Activated CD4-positive, alpha-beta T cell treated with anti-CD3 and anti-CD28 coated beads, Interleukin-2, amount 50 U/mL, for 24 hours (primary cell): ENCODE measurements around the gene PTPRD.
"Not testable (repeated sequence)": the region's sequence is repeated elsewhere in the genome, so short reads cannot be mapped to it uniquely, and the experiment has no call there.

Experiments used
- DNase-seq, 2 donors: peaks; one replicate each; pipeline ENCODE4 v3.0.0-alpha.2; 2020; ENCODE audit warnings: low read depth in 1 of 2, low spot score in 1 of 2

PTPRD gene

GRCh38 chr9:9352877-9353481, 1259.8 kb downstream of the PTPRD start:
- no peak for DNase-seq

DNA sequence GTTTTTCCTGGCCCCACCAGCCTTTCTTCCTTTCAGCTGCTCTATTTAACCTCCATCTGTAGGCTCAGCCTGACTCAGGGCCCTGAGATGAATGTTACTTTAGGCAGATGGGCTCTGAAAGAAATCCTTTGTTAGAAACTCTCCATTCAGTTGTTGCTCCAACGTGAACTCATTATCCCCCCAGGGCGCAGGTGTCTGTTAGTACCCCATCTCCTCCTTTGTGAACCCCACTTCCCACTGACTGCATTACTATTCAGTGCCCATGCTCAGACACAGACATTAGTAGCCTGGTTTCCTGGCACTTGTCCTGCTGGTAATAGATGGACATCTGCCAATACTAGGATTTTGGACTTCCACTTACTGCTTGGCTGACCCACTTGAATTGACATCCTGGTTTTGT, 1271.6 kb downstream of the PTPRD start:
- no peak for DNase-seq

DNA sequence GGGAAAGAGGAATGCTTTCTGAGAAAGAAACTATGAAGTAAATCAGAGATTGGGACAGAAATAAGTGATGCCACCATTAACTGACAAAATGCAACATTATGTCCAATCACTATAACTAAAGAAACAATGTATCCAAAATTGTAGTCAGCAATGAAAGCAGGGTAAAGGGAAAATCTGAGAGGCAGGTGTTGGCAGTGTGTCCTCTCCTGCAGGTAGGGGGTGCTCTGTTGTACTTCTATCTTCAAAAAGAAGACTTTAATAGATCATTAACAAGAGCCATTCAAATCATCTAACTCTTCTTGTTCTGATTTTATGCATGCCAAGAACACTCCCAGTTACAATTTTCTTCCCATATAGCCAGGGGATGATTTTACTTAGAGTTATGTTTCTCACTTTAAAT, 1275.7 kb downstream of the PTPRD start:
- no peak for DNase-seq

DNA sequence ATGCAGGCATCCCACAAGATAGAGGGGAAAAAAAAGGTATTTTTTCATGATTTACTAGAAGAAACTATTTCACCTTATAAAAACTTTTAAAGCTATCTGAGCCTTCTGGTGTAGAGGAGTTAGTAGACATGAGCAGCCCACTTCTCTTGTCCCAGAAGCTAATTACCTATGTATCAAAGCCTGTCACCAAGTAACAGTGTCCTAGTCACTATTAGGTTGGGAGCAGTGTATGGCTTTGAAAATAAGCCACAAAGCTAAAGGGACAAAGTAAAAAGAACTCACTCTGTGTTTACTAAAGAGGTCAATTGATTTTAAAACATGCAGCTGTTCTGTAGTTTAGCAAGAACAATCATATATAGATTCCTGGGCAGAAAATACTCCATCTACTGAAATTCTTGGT, 1286.1 kb downstream of the PTPRD start:
- no peak for DNase-seq

GRCh38 chr9:9319007-9319406, 1293.8 kb downstream of the PTPRD start:
- DNase-seq: no peak

DNA sequence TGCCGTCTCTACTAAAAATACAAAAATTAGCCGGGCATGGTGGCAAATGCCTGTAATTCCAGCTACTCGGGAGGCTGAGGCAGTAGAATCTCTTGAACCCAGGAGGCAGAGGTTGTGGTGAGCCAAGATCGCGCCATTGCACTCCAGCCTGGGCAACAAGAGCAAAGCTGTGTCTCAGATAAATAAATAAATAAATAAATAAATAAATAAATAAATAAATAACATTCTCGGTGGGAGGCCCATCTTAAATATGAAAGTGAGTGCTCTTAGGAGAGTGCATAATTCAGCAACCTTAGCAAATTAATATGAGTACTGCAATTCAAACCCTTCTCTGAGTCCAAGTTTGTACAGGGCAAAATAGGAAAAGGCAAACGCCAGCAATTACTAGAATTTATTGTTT, 1302.1 kb downstream of the PTPRD start:
- DNase-seq: not testable (repeated sequence)

DNA sequence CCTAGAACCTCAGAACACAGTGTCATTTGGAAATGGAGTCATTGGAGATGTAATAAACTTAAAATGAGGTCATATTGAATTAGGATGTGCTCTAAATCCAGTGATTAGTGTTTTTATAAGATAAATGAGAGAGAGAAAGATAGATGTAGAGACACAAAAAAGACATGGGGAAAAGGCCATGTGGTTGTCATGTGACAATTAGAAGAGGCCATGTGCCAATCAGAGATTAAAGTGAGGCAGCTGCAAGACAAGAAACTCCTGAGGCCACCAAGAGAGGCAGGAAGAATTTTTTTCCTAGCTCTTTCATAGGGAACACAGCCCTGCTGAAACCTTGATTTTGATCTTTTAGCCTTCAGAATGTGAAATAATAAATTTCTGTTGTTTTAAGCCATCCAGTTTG, 1307.2 kb downstream of the PTPRD start:
- DNase-seq: no peak

DNA sequence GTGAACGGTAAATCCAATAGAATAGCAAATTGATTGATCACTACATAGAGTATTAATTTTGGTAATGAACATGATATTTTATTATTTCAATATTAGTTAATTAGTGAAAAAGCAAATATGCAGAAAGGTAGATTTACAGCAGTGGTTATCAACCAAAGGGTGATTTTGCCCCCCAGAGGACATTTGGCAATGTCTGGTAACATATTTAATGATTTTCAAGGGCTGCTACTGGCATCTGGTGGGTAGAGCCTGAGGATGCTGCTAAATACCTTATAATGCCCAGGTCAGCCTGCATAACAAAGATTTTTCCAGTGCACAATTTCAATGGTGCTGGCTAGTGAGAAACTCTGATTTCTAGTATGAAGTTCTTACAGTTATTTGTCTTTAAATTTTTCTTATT, 1313.7 kb downstream of the PTPRD start:
- no peak for DNase-seq

GRCh38 chr9:9286001-9286400, 1326.8 kb downstream of the PTPRD start:
- DNase-seq: no peak

GRCh38 chr9:9284201-9284600, 1328.6 kb downstream of the PTPRD start:
- no peak for DNase-seq

- DNase-seq: no peak
Measured at GRCh38 chr9:9283159-9283986, 1329.4 kb downstream of the PTPRD start.

DNA sequence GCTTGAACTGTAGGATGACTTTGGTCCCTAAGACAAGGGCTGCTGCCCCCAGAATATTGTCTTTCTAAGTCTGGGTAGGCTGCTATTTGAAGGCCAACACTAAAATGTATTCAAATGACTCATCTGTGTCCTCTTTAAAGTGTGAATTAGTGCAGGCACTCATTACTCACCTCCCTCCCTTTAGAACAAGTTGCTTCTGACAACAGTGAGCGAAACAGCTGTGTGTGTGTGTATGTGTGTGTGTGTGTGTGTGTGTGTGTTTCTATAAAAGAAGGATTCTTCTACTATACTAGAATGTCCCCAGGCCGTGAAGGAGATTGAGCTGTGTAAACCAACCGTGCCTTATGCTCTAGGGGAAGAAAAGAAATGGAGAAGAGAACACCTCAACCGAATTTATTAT, 1337.2 kb downstream of the PTPRD start:
- DNase-seq: no peak

- DNase-seq: no peak
Measured at GRCh38 chr9:9257999-9258498, 1354.8 kb downstream of the PTPRD start.

- DNase-seq: no peak
Measured at GRCh38 chr9:9246726-9247125, 1366.1 kb downstream of the PTPRD start.

DNA sequence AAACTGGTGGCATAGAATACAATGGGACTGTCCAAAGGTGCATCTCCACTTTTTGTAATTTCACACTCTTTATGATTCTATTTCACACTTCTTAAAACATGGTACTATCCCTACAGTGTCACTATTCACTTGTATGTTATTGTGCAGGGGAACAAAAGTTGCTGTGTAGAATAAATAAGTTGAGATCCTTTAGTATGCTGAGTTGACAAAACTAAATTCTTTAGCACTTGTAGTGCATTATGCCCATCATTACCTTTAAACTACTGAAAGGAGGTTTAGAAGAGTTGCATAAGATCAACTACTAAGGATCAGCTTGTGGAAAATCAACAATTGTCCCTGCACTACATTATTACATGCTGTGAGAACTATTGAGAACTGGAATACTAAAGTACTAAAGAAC, 1380.9 kb downstream of the PTPRD start:
- no peak for DNase-seq

GRCh38 chr9:9229269-9229668, 1383.5 kb downstream of the PTPRD start:
- DNase-seq: no peak

DNA sequence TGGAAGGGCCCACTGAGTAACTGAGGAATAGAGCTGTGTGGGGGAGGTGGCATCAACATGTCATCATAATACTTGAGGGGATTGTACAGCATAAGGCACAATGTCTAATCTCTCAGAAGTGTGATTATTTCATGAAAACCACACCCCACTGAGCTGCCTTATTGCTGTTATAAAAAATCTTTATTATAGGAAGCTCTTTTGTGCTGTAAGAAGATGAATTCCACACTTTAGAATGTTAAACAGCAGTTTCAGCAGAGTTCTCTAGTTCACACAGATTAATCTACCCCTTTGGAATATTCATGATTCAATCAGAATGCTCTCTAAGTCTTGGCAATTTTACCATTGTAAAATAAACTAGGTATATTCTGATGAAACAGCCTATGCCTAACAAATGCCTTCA, 1389.6 kb downstream of the PTPRD start:
- no peak for DNase-seq

DNA sequence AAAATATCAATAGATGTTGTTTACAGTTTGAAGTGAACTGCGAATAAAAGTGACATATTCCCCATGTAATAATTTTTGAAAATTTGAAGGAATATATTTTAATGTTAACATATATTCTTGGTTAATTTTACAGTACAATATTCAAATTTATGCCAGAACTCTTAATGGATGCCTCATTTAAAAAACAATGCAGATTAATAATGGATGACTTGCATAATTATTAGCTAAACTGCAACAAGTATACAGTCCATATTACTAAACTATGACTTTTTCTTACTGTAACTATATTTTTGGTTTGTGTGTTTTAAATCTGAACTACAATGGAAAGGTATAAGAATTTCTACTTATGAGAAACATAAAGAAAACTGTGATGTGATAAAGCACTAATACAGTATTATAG, 1390.1 kb downstream of the PTPRD start:
- DNase-seq: no peak

DNA sequence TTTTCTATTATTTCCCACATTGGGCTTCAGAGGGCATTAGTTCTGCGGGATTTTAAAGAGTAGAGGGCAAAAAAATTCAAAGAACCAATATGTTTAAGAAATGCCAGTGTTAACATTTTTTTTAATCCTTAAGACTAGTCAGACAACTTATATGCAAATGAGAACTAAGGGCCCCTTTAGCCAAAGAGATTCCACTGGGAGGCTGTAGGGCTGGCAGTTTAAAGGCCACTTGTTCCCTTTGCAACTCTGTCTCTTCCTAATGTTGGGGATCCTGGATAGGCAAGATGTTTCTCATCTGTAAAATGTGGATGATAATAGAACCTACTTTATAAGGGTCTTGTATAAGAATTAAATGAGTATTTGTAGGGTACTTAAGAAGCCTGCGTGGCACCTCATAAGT, 1395.9 kb downstream of the PTPRD start:
- no peak for DNase-seq

DNA sequence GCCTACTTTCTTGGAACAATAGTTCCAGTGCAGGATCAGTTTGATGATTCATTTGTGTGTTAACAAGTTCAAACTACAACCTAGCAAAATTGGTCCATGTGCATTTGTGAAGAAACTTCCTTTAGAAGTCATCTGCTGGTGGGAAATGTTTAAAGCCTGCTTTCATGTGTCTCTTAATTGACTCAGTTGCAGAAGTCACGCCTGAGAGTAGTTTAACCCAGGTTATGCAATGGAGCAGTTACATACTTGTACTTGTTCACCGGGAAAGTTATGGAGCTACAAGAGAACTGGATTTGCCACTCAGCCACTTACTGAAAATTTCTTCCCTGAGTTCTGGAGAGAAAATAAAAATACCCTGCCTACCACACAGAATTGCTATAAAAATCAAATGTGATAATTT, 1397.8 kb downstream of the PTPRD start:
- DNase-seq: no peak

DNA sequence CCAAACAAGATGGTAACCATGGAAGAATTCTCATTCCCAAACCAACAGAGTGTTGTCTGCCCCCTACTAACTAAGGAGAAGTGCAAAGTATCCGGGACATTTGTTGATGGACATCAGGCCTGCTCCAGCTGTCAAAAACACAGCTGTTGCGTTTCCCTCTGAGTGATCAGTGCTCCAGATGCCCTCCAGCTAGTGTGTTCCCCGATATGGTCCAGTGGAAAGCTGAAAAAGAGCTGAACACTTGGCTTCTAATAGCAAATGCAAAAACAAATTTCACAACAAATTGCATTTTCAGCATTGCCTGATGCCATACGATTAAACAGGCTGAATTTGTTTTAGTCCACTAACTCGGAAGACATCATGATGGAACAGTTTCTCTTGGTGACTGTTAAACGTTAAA, 1398.7 kb downstream of the PTPRD start:
- DNase-seq: no peak

- no peak for DNase-seq
Measured at GRCh38 chr9:9212963-9213362, 1399.8 kb downstream of the PTPRD start.

GRCh38 chr9:9202276-9202675, 1410.5 kb downstream of the PTPRD start:
- DNase-seq: no peak
